ENCODE data around the gene IFITM2.
A peak's percentile ranks its signal among the peaks of the same experiment; 100 is the strongest.
"Not testable (repeated sequence)": the region's sequence is repeated elsewhere in the genome, so short reads cannot be mapped to it uniquely, and the experiment has no call there.

Gene IFITM2

DNA sequence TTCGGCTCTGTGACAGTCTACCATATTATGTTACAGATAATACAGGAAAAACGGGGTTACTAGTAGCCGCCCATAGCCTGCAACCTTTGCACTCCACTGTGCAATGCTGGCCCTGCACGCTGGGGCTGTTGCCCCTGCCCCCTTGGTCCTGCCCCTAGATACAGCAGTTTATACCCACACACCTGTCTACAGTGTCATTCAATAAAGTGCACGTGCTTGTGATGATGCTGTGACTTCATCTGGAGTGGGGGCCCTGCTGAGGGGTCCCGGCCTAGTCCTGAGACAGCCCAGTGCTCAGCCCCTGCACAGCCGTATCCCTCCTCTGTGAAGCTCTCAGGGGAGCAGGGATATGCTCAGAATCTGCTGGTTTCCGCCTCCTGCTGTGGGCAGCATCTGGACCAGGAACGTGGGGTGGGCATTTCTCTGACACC is 7.5 kb downstream of the IFITM2 start:
- no peak for TF ChIP-seq POLR2A (IDR thresholded peaks at IDR 0.05; ENCODE audit: low read depth, low read length)
- DNase-seq (ENCODE audit: insufficient read length, low spot score) (no peak), FAIRE-seq (no peak)

DNA sequence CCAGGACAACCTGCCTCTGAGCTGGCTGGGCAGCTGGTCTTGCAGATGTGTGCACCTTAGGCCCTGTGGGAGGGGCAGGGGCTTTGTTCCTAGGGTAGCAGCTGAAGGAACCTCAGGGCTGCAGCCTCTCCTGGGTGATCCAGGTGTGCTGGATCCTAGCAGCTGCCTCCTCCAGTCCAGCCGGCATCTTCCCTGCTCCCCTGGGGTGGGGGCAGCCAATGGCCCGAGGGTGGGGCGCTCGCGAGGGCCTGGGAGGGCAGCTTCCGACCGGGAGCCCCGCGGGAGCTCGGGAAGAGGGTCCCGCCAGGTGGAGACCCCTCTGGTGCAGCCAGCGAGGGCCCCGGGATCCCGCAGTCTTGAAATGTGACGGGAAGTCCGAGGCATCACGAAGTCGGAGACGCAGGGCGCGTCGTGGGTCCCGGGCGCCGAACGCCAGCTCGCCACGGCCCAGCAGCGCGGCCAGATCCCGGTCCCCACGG is 7.9 kb downstream of the IFITM2 start:
- no peak for DNase-seq (ENCODE audit: insufficient read length, low spot score)
- no peak for TF ChIP-seq POLR2A (IDR thresholded peaks at IDR 0.05; ENCODE audit: low read depth, low read length)
- FAIRE-seq = no peak

DNA sequence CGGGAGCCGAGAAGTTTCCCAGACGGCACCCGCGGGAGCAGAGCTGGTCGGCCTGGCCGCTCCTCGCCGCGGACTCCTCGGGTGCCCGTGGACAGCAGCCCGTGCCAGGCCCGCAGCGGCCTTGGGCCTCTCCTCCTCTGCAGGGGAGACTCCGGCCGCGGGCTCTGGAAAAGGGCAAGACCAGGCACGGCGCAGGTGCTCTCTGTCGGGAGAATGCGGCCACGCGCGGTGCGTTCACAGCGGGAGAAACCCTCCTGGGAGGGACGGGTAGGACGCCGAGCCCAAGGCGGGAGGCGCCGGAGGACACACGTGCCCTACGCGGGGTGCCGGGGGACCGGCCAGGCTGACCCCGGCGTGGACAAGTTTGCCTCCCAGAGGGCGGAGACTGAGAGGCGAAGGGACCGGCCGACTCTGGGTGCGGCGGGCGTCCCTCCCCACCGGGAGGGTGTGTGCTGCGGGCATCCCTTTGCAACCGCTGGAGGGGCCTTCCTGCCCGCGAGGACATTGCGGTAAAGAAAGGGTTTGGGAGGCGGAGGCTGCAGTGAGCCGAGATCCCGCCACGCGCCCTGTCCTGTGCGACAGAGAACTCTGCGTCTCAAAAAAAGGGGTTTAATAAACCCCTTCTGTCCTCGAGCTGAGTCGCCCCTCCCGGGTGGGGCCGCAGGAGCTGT is 8.6 kb downstream of the IFITM2 start:
- TF ChIP-seq POLR2A (IDR thresholded peaks at IDR 0.05; ENCODE audit: low read depth, low read length) = no peak
- DNase-seq (ENCODE audit: insufficient read length, low spot score) (no peak), FAIRE-seq (no peak)

DNA sequence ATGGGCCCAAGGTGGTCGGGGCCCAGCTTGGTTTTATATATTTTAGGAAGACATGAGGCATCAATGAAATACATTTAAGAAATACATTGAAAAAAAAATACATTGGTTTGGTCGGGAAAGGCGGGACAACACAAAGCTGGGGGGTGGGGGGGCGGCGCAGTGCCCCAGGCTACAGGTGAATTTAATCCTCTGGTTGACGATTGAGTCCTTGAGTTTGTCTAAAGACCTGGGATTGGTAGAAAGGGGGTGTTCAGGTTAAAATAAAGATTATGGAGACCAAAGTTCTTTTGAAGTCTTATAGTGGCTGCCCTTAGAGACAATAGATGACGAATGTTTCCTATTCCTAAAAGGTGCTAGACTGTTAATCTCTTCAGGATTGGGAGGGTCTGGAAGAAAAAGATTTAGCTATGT is 9.3 kb downstream of the IFITM2 start:
- DNase-seq (ENCODE audit: insufficient read length, low spot score) (no peak), FAIRE-seq (no peak)
- TF ChIP-seq POLR2A (IDR thresholded peaks at IDR 0.05; ENCODE audit: low read depth, low read length) = no peak

DNA sequence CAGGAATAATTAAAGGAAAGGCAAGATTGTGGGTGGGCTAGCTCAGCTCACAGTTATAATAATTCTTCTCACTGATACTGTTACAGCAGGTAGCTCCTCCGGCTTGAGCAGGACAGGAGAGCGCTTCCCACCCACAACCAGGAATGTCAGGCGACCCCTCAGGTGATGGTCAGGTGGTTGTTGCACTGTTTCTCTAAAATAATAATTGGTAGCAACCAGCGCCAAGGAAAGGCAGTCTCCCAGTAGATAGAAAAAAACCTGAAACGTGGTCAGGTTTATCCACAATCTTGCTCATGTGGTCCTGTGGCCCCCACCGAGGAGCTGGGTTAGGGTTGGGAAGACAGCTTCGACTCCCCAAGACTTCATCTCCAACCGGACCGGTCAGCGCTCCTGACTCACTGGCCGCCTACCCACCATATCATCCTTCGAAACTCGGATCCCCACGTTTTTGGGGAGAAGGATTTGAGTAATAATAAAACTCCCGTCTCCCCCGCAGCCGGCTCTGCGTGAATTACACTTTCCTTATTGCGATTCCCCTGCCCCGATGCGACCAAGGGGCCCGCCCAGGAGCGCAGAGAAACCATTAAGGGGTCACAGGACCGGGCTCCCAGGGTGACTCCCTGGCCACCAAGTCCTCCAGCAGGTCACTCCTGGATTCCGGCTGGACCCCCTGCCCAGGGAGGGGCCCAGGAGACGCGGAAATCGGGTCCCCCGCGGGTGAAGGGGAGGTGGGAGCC is 10.2 kb downstream of the IFITM2 start:
- not testable (repeated sequence) for FAIRE-seq; DNase-seq (ENCODE audit: insufficient read length, low spot score)

DNA sequence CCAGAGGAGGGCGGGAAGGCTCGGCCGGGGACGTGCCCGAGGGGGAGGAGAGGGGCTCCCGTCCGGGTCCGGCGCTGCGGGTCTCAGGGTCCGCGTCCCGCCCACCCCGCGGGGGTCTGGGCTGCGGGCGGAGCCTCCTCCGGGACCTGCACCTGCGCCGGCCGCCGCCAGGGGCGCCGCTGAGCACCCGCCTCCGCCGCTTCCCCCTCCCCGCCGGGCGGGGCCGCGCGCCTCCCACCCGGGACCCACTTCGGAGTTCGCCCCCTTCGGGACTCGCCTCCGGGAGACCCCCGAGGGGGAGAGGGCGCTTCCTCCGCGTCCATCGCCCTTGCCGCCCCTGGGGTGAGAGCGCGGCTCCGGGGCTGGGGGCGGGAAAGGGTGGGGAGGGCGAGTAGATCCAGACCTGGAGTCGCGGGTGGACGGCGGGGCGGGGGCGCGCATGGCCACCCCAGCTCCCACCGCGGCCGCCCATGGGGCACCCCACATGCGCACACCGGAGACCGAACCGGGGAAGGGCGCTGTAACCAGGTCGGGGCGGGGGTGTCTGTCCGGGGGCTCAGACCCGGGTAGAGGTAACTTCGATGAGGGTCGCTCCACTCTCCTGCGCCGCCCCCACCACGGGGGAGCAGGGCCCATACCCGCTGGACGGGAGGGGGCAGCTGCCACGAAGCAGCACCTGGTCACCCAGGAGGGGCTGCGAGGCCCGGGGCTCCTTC is 10.9 kb downstream of the IFITM2 start:
- not testable (repeated sequence) for DNase-seq (ENCODE audit: insufficient read length, low spot score); FAIRE-seq

DNA sequence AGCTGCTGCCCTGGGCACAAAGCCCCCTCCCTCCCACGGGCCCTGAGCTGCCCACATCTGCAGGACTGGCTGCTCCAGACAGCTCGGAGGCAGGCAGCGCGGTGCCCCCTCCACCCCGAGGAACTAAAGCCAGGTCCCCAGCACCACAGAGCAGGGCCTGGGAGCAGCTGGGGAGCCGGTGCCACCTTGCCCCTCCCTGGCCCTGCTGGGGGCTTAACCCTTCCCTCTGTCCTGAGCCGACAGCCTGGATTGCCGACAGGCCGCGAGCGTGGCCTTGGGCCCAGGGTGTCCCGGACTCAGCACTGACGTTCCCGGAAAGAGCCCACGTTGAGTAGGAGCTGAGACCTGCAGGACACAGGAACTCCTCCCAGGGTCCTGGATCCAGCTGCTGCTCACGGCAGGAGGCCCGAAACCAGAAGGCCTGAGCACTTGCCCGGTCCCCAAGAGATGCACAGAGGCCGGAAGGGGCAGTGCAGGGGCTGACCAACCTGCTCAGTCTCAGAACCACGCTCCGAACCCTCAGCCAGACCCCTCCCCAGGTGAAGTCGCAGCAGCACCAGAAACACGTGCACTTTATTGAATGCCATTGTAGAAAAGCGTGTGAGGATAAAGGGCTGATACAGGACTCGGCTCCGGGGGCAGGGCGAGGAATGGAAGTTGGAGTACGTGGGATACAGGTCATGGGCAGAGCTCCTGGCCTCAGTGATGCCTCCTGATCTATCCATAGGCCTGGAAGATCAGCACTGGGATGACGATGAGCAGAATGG is 11.7 kb downstream of the IFITM2 start:
- DNase-seq (ENCODE audit: insufficient read length, low spot score); FAIRE-seq: not testable (repeated sequence)
- TF ChIP-seq POLR2A (IDR thresholded peaks at IDR 0.05; ENCODE audit: low read depth, low read length) = 0 out of 2 replicates have a peak, but pooled peaks have one; percentile 6

DNA sequence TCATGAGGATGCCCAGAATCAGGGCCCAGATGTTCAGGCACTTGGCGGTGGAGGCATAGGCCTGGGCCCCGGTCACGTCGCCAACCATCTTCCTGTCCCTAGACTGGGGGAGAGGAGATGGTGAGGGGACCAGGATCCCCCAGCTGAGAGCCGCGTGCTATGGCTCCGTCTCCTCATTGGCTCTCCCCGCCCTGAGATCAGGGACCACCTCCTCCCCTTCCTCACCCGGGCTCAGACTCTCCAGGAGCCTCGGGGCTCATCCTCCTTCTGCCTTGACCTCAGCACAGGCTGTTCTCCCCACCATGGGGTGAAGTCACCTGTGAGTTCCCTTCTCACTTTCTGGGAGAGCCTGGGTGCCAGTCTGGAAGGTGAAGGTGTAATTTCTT is 12.3 kb downstream of the IFITM2 start:
- DNase-seq (ENCODE audit: insufficient read length, low spot score); FAIRE-seq: not testable (repeated sequence)

DNA sequence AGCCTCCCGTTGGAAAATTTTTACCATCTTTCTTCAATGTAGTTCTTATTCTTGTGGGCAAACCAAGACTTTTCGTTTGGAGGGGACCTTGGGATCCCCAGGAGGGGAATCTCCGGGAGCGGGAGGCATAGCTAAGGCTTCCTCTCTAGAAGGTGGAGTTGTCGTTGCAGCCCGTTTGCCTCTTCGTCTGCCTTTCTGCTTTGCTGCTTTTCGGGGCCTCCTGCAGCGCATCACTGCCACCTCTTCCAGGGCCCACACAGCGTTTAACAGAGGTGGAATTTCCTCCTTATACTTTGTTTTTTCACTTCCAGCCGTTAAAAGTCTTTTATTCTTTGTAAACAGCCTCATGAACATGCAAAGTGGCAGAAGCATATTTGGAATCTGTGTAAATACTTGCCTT is 16.5 kb downstream of the IFITM2 start:
- no peak for FAIRE-seq
- TF ChIP-seq POLR2A (IDR thresholded peaks at IDR 0.05; ENCODE audit: low read depth, low read length) = no peak
- DNase-seq (ENCODE audit: insufficient read length, low spot score) = no peak

DNA sequence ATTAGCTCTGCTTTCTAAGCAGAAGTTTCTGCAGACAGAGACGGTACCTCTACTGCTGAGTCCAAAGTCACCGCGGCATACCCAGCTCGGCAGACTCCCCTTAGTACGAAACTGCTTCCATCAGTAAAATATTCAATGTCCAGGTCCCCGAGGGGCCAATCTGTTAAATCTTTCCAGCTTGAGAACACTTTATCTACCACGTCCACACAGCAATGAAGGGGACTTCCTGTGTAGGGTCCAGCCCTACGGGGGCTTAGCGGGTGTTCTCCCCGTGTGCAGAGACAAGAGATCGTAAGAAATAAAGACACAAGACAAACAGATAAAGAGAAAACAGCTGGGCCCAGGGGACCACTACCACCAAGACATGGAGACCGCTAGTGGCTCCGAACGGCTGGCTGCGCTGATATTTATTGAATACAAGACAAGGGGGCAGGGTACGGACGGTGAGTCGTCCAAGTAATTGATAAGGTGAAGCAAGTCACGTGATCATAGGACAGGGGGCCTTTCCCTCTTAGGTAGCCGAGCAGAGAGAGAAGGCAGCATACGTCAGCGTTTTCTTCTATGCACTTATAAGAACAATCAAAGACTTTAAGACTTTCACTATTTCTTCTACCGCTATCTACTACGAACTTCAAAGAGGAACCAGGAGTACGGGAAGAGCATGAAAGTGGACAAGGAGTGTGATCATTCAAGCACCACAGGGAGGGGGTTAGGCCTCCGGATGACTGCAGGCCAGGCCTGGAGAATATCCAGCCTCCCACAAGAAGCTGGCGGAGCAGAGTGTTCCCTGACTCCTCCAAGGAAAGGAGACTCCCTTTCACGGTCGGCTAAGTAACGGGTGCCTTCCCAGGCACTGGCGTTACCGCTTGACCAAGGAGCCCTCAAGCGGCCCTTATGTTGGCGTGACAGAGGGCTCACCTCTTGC is 17.2 kb downstream of the IFITM2 start:
- not testable (repeated sequence) for DNase-seq (ENCODE audit: insufficient read length, low spot score); FAIRE-seq

DNA sequence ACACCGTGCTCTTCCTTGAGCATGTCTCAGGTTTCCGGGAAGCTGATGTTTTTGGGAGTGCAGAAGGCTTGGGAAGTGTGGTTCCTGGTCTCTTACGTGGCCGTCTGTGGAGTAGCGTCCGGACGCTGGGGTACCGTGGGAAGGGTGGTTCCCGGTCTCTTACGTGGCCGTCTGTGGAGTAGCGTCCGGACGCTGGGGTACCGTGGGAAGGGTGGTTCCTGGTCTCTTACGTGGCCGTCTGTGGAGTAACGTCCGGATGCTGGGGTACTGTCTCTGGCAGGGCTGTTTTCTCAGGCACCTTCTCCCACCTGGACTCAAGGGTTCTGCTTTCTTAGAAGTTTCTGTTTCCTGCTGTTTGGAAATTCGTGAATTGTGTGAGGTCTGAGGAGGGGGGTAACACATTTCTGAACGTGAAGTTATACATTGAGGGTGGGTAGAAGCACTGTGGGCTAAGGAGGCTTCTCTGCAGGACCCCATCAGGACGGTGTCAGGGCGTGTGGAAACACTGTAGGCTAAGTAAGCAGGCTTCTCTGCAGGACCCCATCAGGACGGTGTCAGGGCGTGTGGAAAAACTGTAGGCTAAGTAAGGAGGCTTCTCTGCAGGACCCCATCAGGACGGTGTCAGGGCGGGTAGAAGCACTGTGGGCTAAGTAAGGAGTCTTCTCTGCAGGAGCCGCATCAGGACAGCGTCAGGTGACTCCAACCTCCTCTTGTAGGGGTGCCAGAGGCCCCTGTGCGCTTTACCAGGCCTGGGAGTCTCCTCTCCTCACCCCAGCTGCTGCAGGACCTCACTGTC is 18.4 kb downstream of the IFITM2 start:
- no peak for TF ChIP-seq POLR2A (IDR thresholded peaks at IDR 0.05; ENCODE audit: low read depth, low read length)
- FAIRE-seq = no peak

DNA sequence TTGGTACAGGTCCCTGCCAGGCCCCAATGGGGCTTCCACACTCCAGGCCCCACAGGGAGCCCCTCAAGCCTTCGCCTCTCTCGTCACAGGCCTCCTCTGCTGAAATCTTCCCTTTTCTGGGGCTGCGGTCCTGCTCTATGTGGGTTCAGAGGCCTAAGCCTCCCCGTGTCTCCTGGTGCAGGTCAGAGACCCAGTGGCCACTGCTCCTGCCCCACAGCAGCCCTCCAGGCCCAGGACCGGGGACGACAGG is 18.9 kb downstream of the IFITM2 start:
- FAIRE-seq (no peak), DNase-seq (ENCODE audit: insufficient read length, low spot score) (no peak)
- no peak for TF ChIP-seq POLR2A (IDR thresholded peaks at IDR 0.05; ENCODE audit: low read depth, low read length)

More for the DNA sequence above, 18.4 kb downstream of the IFITM2 start:
- DNase-seq (ENCODE audit: insufficient read length, low spot score) = no peak

All from H54 (cell line).